T47D (cell line): ENCODE measurements around the gene GPC4.

Source experiments
- DNase-seq, 2 experiments: peaks; one replicate each; pipeline versions ENCODE4 v3.0.0 to v3.0.0-alpha.2; 2011 to 2012; ENCODE audit warnings: low read depth in 1 of 2, low spot score in 1 of 2
- JUND ChIP-seq: IDR thresholded peaks from 2 replicates; pipeline ENCODE4 v1.6.1; 2012; ENCODE audit warnings: low read depth
- in situ Hi-C: cut with HindIII; loops from 2 replicates; pipeline ENCODE4 v1.10.0; 2016; ENCODE audit warnings: low sequenced_read_pairs, low pct_unique_long_range_greater_than_20kb

Gene GPC4

DNA sequence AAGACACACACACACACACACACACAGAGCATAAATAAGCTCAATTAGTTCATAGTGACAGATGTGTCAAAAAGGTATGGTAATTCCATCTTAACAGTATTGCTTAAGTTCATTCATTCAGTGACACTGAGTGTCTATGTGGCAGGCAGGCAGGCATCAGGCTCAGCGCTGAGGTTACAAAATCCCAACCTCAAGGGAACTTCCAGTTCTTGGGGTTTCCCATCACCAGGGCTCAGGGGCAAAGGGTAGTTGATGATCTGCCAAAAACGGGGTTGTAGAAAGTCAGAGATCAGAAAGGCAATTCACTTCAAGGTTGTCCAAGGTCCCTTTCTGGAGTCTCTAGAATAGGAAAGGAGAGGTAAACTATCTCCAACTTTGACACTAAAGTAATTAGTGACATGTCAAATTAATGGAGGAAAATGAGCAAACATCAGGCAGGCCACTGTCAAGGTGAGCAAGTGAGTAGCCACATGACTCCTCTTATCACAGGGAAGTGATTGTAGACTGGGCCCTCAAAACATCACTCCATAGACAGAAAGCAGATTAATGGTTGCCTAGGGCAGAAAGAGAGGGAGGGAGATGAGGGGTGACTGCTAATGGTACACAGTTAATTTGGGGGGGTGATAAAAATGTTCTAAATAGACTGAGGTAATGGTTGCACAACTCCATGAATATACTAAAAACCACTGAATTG lies 41.8 kb downstream of the GPC4 start:
- no peak for DNase-seq
- in situ Hi-C loops = no loop called here
- TF ChIP-seq JUND = no peak

DNA sequence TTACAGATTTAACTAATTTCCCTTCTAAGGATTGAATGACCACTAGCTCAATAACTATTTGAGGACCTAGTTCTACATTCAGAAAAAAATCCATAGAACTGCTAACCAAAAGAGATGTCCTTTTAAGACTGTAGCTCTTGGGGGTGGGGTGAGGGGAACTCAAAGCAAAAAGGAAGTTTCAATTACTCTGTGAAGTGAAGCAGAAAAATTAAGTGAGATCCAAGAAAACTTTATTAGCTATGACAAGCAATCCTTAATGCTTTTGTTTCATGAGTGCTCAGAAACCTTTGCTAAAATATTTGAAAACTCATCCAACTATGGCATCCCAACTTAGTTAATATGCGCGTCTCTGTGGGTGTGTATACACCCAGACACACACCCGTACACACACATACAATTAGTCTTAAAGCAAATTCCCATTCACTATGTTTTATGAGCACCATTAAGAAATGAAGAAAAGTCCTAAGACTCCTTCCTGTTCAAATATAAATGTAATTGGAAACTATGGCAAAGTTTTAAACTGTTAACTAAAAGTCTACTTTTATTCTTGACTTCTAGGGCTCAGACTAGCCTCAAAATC lies 44.5 kb downstream of the GPC4 start:
- no peak for TF ChIP-seq JUND
- DNase-seq = no peak
- in situ Hi-C loops = no loop called here

DNA sequence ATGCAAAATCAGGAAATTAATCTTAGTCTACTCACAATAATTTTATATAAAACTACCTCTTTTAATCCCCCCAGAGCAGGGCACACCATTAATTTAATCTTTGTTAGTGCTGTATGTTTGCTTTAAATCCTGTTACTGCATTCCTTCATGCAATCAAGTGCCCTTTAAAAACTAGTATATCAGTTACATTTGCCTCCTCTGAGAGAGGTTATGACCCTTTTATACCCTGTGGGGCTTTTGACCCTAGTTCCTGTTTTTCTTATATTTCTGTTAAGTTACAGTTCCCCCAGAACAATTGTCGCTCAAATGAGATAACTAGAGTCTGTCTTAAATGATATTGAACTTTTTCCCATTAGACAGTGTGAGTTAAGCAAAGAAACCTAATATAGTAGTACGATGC lies 46.2 kb downstream of the GPC4 start:
- no peak for TF ChIP-seq JUND
- no peak for DNase-seq
- in situ Hi-C loops = no loop called here

DNA sequence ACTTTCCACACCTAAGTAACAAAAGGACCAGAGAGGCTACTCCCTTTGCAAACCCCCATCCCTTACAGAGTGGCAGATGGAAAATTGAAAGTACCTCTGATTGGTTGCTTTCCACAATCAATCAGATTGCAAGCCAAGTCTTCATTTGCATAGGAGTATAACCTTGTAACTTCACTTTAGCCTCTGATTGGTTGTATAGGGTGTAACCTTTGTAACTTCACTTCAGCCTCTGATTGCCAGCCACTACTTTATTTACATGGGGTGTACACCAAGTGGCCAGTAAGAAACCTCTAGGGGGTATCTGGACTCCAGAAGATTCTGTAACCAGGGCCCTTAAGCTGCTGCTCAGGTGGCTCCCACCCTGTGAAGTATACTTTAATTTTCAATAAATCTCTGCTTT lies 48.6 kb downstream of the GPC4 start:
- no peak for DNase-seq
- in situ Hi-C loops = no loop called here

DNA sequence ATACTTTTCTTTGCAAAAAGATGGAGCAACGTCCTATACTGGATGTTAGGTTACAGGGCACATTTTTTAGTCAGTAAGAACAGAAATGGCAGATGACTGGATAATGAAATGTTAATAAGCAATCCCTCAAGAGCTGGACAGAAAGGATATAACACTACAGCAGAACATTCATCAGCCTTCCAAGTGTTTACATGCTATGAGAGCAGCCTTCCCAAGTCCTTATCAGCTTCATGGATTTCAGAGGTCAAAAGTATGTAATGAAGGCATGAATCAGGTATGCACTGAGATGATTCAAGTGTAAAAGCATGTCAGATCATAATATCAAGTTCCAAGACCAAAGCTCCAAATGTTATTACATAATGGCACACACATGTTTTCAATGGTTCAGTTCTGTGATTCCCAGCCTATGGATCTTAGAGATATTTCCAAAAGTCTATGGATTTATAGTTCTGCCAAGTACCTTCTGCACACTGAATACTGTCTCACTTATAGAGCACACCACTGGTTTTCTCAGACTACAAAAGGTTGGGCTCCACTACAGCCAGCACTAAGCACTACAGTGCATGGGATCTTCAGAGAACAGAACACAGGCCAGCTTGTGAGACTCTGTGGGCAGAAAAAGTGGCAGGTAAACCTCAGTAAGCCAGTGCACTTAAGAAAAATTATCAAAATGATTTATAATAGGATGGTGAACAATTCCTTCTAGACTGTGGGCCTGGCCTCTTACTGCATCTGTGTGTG lies 49.2 kb downstream of the GPC4 start:
- in situ Hi-C loops = no loop called here
- DNase-seq = no peak
- no peak for TF ChIP-seq JUND

More for the DNA sequence above, 48.6 kb downstream of the GPC4 start:
- TF ChIP-seq JUND = no peak

DNA sequence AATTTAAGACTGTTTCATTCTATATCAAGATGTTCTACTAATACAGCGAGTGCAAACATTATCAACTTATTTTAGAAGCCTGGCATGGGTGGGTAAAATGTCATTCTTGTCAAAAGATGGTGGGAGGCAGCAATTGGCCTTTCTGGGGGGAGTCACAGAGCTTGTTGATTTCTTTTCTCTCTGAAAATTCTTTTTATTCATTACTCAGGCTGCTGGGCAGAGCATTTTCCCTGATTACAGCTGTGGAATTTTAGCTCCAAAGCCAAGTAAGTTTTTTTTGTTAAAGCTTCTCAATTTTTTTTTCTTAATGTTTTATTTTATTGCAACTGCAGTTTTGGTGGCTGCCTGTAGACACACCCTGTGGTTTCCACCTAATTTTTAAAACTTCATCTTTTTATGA lies 50.4 kb downstream of the GPC4 start:
- TF ChIP-seq JUND = no peak
- DNase-seq = no peak
- in situ Hi-C loops = no loop called here

DNA sequence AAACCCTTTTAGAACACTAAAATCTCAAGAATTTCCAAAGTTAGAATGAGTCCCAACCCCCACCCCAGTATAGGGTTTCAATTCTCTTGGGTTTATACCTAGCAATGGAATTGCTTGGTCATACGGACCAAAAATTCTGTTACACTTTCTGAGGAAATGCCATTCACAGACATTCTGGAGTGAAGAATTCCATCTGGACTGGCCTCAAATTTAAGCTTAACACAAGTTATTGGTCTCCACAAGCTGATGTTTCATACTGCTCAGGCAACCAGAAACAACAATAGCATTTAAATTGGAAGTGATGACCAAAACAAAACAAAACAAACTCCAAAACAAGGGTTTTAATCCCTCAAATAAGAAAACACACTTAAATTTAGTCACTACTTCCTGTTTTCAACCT lies 51.1 kb downstream of the GPC4 start:
- no peak for DNase-seq
- TF ChIP-seq JUND = no peak
- in situ Hi-C loops = no loop called here

DNA sequence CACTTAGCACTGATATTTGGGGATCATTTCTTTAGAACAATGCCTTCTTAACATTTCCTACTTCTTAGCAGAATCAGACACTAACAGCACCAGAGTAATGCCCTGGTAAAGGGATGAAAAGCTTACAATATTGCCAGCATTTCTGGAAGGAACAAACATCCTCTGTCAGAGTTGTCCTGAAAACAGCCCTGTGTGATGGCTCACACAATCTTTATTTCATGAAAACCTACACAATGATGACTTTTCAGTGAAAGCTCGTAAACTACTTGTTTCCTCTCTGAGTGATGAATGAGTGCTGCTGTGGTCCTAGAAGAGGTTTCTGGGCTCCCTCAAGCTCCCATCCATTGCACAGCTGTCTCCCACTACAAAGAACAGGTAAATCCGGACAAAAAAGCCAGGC lies 52.8 kb downstream of the GPC4 start:
- no peak for DNase-seq
- no peak for TF ChIP-seq JUND
- in situ Hi-C loops = no loop called here

DNA sequence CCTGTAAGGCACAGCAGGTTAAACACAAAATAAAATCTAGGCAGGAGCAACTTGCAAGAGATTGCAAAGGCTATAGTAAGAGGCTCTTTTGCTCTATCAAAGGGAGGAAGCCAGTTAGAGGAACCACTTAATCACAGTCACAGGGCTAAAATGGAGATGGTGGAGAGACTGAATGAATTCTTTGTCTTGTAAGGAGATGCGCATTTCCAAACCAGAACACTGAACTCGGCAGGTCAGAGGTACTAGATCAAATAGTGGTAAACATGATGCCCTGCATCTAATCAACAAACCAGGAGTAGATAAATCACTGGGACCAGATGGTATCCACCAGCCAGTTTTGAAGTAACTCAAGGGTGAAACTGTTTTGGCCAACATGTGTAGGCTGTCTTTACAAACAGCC lies 55.8 kb downstream of the GPC4 start:
- in situ Hi-C loops = no loop called here
- TF ChIP-seq JUND = no peak
- no peak for DNase-seq

DNA sequence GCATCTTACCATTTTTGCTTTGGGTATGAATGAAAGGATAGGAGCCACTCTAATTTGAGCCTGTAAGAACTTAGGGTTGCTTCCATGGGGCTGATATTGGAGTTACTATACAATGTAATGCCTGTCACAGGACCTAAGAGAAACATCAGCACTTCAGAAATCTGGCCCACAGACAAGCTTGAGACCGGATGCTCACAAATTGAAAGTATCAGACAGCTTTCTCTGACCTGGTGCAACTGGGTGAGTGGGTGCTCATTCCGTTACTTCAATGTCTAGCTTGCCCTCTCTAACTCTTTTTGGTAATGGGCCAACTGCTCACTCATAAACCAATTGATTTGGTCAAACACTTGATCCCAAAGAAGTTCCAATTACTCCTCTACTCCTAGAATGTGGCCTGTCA lies 62.1 kb downstream of the GPC4 start:
- no peak for TF ChIP-seq JUND
- DNase-seq = no peak
- in situ Hi-C loops = no loop called here

DNA sequence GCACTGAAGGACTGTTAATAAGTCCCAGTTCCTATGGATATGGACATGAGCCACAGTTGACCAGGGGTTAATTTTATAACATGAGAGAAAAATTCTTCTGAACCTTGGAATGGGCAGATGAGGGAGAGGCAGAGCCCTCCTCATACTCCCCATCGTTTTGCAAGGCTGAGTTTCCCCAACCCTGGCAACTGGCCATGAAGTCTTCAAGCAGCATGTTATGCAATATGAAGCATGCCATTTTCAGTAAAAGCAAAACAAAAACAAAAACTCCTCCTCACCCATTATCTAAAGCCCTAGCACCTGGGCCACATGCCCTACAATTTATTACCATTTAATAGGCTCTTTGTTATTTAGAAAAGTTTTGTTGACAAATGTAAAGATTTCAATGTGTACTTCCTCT lies 64.5 kb downstream of the GPC4 start:
- TF ChIP-seq JUND = no peak
- in situ Hi-C loops = no loop called here
- DNase-seq = peak in 1 of 2 experiments; percentile 4

DNA sequence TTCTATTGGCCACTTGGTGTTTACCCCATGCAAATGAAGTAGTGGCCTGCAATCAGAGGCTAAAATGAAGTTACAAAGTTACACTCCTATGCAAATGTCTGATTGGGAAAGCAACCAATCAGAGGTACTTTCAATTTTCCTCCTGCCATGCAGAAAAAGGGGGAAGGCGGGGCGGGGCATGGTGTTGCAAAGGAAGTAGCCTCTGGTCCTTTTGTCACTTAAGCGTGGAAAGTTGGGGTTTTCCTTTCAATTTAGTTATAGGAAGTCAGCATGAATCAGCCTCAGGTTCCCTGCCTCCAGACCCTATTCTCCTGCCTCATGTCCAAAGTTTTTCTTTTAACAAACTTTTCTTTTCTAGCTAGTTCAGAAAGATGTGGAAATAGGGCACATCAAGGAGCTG lies 69.3 kb downstream of the GPC4 start:
- in situ Hi-C loops = no loop called here
- no peak for TF ChIP-seq JUND
- DNase-seq = no peak

DNA sequence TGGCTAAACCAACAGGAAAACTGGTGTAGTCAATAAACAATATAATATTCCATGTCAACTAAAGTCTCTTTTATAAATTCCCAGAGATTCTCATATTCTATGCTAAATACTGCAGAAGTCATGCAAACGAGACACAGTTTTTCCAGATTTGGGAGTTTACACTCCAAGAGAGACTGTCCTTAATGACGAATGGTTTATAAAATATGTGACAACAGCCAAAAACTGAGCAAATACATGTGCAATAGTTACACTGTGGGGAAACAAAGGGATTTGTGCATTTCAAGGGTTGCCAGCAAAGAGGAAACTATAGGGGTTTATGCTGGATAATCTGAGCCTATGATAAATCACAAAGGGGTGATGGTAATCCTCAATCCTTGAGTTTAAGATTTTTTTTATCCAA lies 75.7 kb downstream of the GPC4 start:
- in situ Hi-C loops = no loop called here
- TF ChIP-seq JUND = no peak
- no peak for DNase-seq
